ENCODE results near the gene STAT4.
"Not testable (repeated sequence)": the region's sequence is repeated elsewhere in the genome, so short reads cannot be mapped to it uniquely, and the experiment has no call there.

Gene STAT4

GRCh38 chr2:190995315-190995714 is 155.5 kb downstream of the STAT4 start:
- WGBS = 100% methylated on average over 3 of the region's 3 CpGs
- not testable (repeated sequence) for H2AK5ac ChIP-seq (ENCODE audit: low read length, severe bottlenecking); H3K4ac ChIP-seq (ENCODE audit: low read depth in 1 of 2, low read length in 2 of 2)

GRCh38 chr2:190994148-190994547 is 156.6 kb downstream of the STAT4 start:
- WGBS = 98% methylated on average over 7 of the region's 7 CpGs
- Histone ChIP-seq H3K23ac (ENCODE audit: low read length in 2 of 2) (no peak overlapping the region), H3K14ac (ENCODE audit: low read length in 2 of 2) (no peak overlapping the region)

More at GRCh38 chr2:190995315-190995714, 155.5 kb downstream of the STAT4 start:
- not testable (repeated sequence) for H4K91ac ChIP-seq (ENCODE audit: low read length); H3K18ac ChIP-seq (ENCODE audit: low read depth in 1 of 2, low read length in 2 of 2); H3K4me3 ChIP-seq (ENCODE audit: insufficient read depth in 1 of 2, low read depth in 1 of 2, low read length in 2 of 2); H3K14ac ChIP-seq (ENCODE audit: low read length in 2 of 2); H2AFZ ChIP-seq (ENCODE audit: low read depth, low read length); H3K27ac ChIP-seq (ENCODE audit: low read length, poor library complexity, severe bottlenecking); H2BK120ac ChIP-seq (ENCODE audit: low read depth, low read length); H3K23ac ChIP-seq (ENCODE audit: low read length in 2 of 2); H3K9me3 ChIP-seq (ENCODE audit: control insufficient read depth, low read length); H2BK5ac ChIP-seq (ENCODE audit: low read depth, low read length, poor library complexity, severe bottlenecking); H4K8ac ChIP-seq (ENCODE audit: low read length); H3K9ac ChIP-seq (ENCODE audit: low read length); H3K4me1 ChIP-seq (ENCODE audit: control insufficient read depth, insufficient read depth, low read depth, low read length); DNase-seq; H2BK12ac ChIP-seq (ENCODE audit: low read length in 2 of 2); H3K27me3 ChIP-seq (ENCODE audit: control insufficient read depth in 1 of 2, insufficient read depth in 1 of 2, low read length in 2 of 2); H3K4me2 ChIP-seq (ENCODE audit: low read length, poor library complexity, severe bottlenecking); H2BK15ac ChIP-seq (ENCODE audit: low read depth, poor library complexity, severe bottlenecking)
- Histone ChIP-seq H3K36me3 (ENCODE audit: control insufficient read depth in 1 of 2, insufficient read depth in 2 of 2, low read depth in 1 of 2, low read length in 2 of 2) (peaks cover 51 to 99% of the 10 kb centered on the region in 2 experiments), H3K79me1 (replicated peaks; ENCODE audit: low read length, poor library complexity, severe bottlenecking) (peaks cover 25% of the 10 kb centered on the region)

GRCh38 chr2:190993292-190993643 is 157.5 kb downstream of the STAT4 start:
- H3K27me3 ChIP-seq (ENCODE audit: control insufficient read depth in 1 of 2, insufficient read depth in 1 of 2, low read length in 2 of 2) = no peaks in the 10 kb centered on the region
- H3K79me1 ChIP-seq (replicated peaks; ENCODE audit: low read length, poor library complexity, severe bottlenecking) = peaks cover 29% of the 10 kb centered on the region
- H2BK15ac ChIP-seq (ENCODE audit: low read depth, poor library complexity, severe bottlenecking) = no peak overlapping the region
- H3K23ac ChIP-seq (ENCODE audit: low read length in 2 of 2) = no peak overlapping the region
- no peaks in the 10 kb centered on the region for H3K4me1 ChIP-seq (ENCODE audit: control insufficient read depth, insufficient read depth, low read depth, low read length)
- H3K4me2 ChIP-seq (ENCODE audit: low read length, poor library complexity, severe bottlenecking) = no peak overlapping the region
- H3K4ac ChIP-seq (ENCODE audit: low read depth in 1 of 2, low read length in 2 of 2) = no peak overlapping the region
- H4K91ac ChIP-seq (ENCODE audit: low read length) = no peak overlapping the region
- no peak overlapping the region for H4K8ac ChIP-seq (ENCODE audit: low read length)
- peaks cover 60 to 99% of the 10 kb centered on the region in 2 experiments for H3K36me3 ChIP-seq (ENCODE audit: control insufficient read depth in 1 of 2, insufficient read depth in 2 of 2, low read depth in 1 of 2, low read length in 2 of 2)
- DNase-seq = no peak
- H2BK5ac ChIP-seq (ENCODE audit: low read depth, low read length, poor library complexity, severe bottlenecking) = no peak overlapping the region
- no peak overlapping the region for H3K14ac ChIP-seq (ENCODE audit: low read length in 2 of 2)
- no peak overlapping the region for H2AFZ ChIP-seq (ENCODE audit: low read depth, low read length)
- WGBS = 94% methylated on average over 5 of the region's 6 CpGs
- H3K27ac ChIP-seq (ENCODE audit: low read length, poor library complexity, severe bottlenecking) = no peak overlapping the region
- H2BK12ac ChIP-seq (ENCODE audit: low read length in 2 of 2) = no peak overlapping the region
- H3K18ac ChIP-seq (ENCODE audit: low read depth in 1 of 2, low read length in 2 of 2) = no peak overlapping the region
- no peaks in the 10 kb centered on the region for H3K9me3 ChIP-seq (ENCODE audit: control insufficient read depth, low read length)
- H3K9ac ChIP-seq (ENCODE audit: low read length) = no peak overlapping the region
- no peak overlapping the region for H2BK120ac ChIP-seq (ENCODE audit: low read depth, low read length)
- no peak overlapping the region for H3K4me3 ChIP-seq (ENCODE audit: insufficient read depth in 1 of 2, low read depth in 1 of 2, low read length in 2 of 2)
- no peak overlapping the region for H2AK5ac ChIP-seq (ENCODE audit: low read length, severe bottlenecking)

More at GRCh38 chr2:190994148-190994547, 156.6 kb downstream of the STAT4 start:
- Histone ChIP-seq H3K4me3 (ENCODE audit: insufficient read depth in 1 of 2, low read depth in 1 of 2, low read length in 2 of 2) (no peak overlapping the region), H3K4me2 (ENCODE audit: low read length, poor library complexity, severe bottlenecking) (no peak overlapping the region), H3K36me3 (ENCODE audit: control insufficient read depth in 1 of 2, insufficient read depth in 2 of 2, low read depth in 1 of 2, low read length in 2 of 2) (peaks cover 54 to 99% of the 10 kb centered on the region in 2 experiments), H3K9me3 (ENCODE audit: control insufficient read depth, low read length) (no peaks in the 10 kb centered on the region), H3K27me3 (ENCODE audit: control insufficient read depth in 1 of 2, insufficient read depth in 1 of 2, low read length in 2 of 2) (no peaks in the 10 kb centered on the region), H2BK120ac (ENCODE audit: low read depth, low read length) (no peak overlapping the region), H3K4ac (ENCODE audit: low read depth in 1 of 2, low read length in 2 of 2) (no peak overlapping the region), H2BK12ac (ENCODE audit: low read length in 2 of 2) (no peak overlapping the region), H2AK5ac (ENCODE audit: low read length, severe bottlenecking) (no peak overlapping the region), H3K18ac (ENCODE audit: low read depth in 1 of 2, low read length in 2 of 2) (no peak overlapping the region), H2BK15ac (ENCODE audit: low read depth, poor library complexity, severe bottlenecking) (no peak overlapping the region), H4K91ac (ENCODE audit: low read length) (no peak overlapping the region), H4K8ac (ENCODE audit: low read length) (no peak overlapping the region), H3K9ac (ENCODE audit: low read length) (no peak overlapping the region), H2AFZ (ENCODE audit: low read depth, low read length) (no peak overlapping the region), H3K4me1 (ENCODE audit: control insufficient read depth, insufficient read depth, low read depth, low read length) (no peaks in the 10 kb centered on the region), H2BK5ac (ENCODE audit: low read depth, low read length, poor library complexity, severe bottlenecking) (no peak overlapping the region), H3K27ac (ENCODE audit: low read length, poor library complexity, severe bottlenecking) (no peak overlapping the region), H3K79me1 (replicated peaks; ENCODE audit: low read length, poor library complexity, severe bottlenecking) (peaks cover 27% of the 10 kb centered on the region)
- DNase-seq = no peak

- no peak overlapping the region for H4K8ac ChIP-seq (ENCODE audit: low read length)
- H3K27me3 ChIP-seq (ENCODE audit: control insufficient read depth in 1 of 2, insufficient read depth in 1 of 2, low read length in 2 of 2) = no peaks in the 10 kb centered on the region
- H3K27ac ChIP-seq (ENCODE audit: low read length, poor library complexity, severe bottlenecking) = no peak overlapping the region
- no peak overlapping the region for H2BK12ac ChIP-seq (ENCODE audit: low read length in 2 of 2)
- peaks cover 35% of the 10 kb centered on the region for H3K79me1 ChIP-seq (replicated peaks; ENCODE audit: low read length, poor library complexity, severe bottlenecking)
- H3K23ac ChIP-seq (ENCODE audit: low read length in 2 of 2) = no peak overlapping the region
- H3K9ac ChIP-seq (ENCODE audit: low read length) = no peak overlapping the region
- no peaks in the 10 kb centered on the region for H3K9me3 ChIP-seq (ENCODE audit: control insufficient read depth, low read length)
- no peak for DNase-seq
- H3K14ac ChIP-seq (ENCODE audit: low read length in 2 of 2) = no peak overlapping the region
- H2AFZ ChIP-seq (ENCODE audit: low read depth, low read length) = no peak overlapping the region
- H3K4ac ChIP-seq (ENCODE audit: low read depth in 1 of 2, low read length in 2 of 2) = no peak overlapping the region
- H3K4me3 ChIP-seq (ENCODE audit: insufficient read depth in 1 of 2, low read depth in 1 of 2, low read length in 2 of 2) = no peak overlapping the region
- H3K36me3 ChIP-seq (ENCODE audit: control insufficient read depth in 1 of 2, insufficient read depth in 2 of 2, low read depth in 1 of 2, low read length in 2 of 2) = peaks cover 60 to 99% of the 10 kb centered on the region in 2 experiments
- H2AK5ac ChIP-seq (ENCODE audit: low read length, severe bottlenecking) = no peak overlapping the region
- no peaks in the 10 kb centered on the region for H3K4me1 ChIP-seq (ENCODE audit: control insufficient read depth, insufficient read depth, low read depth, low read length)
- H2BK120ac ChIP-seq (ENCODE audit: low read depth, low read length) = no peak overlapping the region
- H2BK5ac ChIP-seq (ENCODE audit: low read depth, low read length, poor library complexity, severe bottlenecking) = no peak overlapping the region
- no peak overlapping the region for H3K18ac ChIP-seq (ENCODE audit: low read depth in 1 of 2, low read length in 2 of 2)
- no peak overlapping the region for H4K91ac ChIP-seq (ENCODE audit: low read length)
- H2BK15ac ChIP-seq (ENCODE audit: low read depth, poor library complexity, severe bottlenecking) = no peak overlapping the region
- 92% methylated on average over 6 of the region's 6 CpGs for WGBS
- no peak overlapping the region for H3K4me2 ChIP-seq (ENCODE audit: low read length, poor library complexity, severe bottlenecking)
Measured at GRCh38 chr2:190990132-190990531, 160.7 kb downstream of the STAT4 start.

All from mesenchymal stem cell (in vitro differentiated cells and primary cell).